MCF 10A (cell line): ENCODE data around the gene B4GALT5. TPM values are rescaled to one million over a fixed set of nuclear protein-coding genes. Genes with fewer than 3 reads are reported as not detected.
"Not testable (repeated sequence)": the region's sequence is repeated elsewhere in the genome, so short reads cannot be mapped to it uniquely, and the experiment has no call there.

Source experiments
- BruUV-seq: library from RNA; stranded (reverse); fragments of 400-500 nt; replicated peaks from 2 replicates; lab custom pipeline; 2021; lab: Mats Ljungman, UMichigan
- CTCF ChIA-PET: fragments of 300-600 bp; sonication (Branson Sonifier 250); formaldehyde crosslinking; extraction: SDS; loops from one replicate; lab custom pipeline; 2021; ENCODE audit warnings: antibody characterized with exemption, inconsistent platforms; lab: Yijun Ruan, JAX
- POLR2A ChIA-PET: fragments of 300-600, 350-650 bp; sonication (Branson Sonifier 250); formaldehyde crosslinking; extraction: SDS; loops from one replicate; lab custom pipeline; 2020; ENCODE audit warnings: antibody characterized with exemption, inconsistent platforms; lab: Yijun Ruan, JAX
- DNase-seq: peaks from one replicate; pipeline ENCODE4 v3.0.0-alpha.2; 2018; ENCODE audit not compliant: unreplicated experiment
- H3K27ac Mint-ChIP-seq: one replicate; pipeline ENCODE4 v1.8.0; 2022; ENCODE audit warnings: mild to moderate bottlenecking, low read depth, mixed read lengths; ENCODE audit not compliant: unreplicated experiment
- H3K27me3 Mint-ChIP-seq: one replicate; pipeline ENCODE4 v1.8.0; 2022; ENCODE audit warnings: mixed read lengths; ENCODE audit not compliant: insufficient read depth, unreplicated experiment
- H3K36me3 Mint-ChIP-seq: one replicate; pipeline ENCODE4 v1.8.0; 2022; ENCODE audit warnings: mild to moderate bottlenecking, moderate library complexity, mixed read lengths; ENCODE audit not compliant: insufficient read depth, unreplicated experiment
- H3K4me1 Mint-ChIP-seq: one replicate; pipeline ENCODE4 v1.8.0; 2022; ENCODE audit warnings: mixed read lengths; ENCODE audit not compliant: insufficient read depth, unreplicated experiment
- H3K4me3 Mint-ChIP-seq: one replicate; pipeline ENCODE4 v1.8.0; 2022; ENCODE audit warnings: mild to moderate bottlenecking, moderate library complexity, mixed read lengths; ENCODE audit not compliant: unreplicated experiment
- H3K9me3 Mint-ChIP-seq: one replicate; pipeline ENCODE4 v1.8.0; 2022; ENCODE audit warnings: mixed read lengths; ENCODE audit not compliant: unreplicated experiment
- intact Hi-C: fragments of 100-400 bp; cut with micrococcal nuclease; formaldehyde crosslinking; loops from 2 replicates; pipeline ENCODE4 v1.14.1; 2022
- total RNA-seq: library from RNA; stranded (reverse); gene quantifications from 2 replicates; pipeline ENCODE4 v1.2.3, GENCODE V29; 2022
- TF ChIP-seq, protein P1 (sequence below): fragments of 200-600 bp; IDR thresholded peaks from one replicate; pipeline ENCODE4 v1.8.0; 2022; ENCODE audit warnings: antibody characterized with exemption, mild to moderate bottlenecking; ENCODE audit not compliant: unreplicated experiment

Gene B4GALT5
- total RNA-seq, 1 experiment from 2014 or later: 17.1 TPM

GRCh38 chr20:49631856-49632418, 81.7 kb downstream of the B4GALT5 start:
- Mint-ChIP-seq H3K4me3 (no peak overlapping the region), H3K4me1 (peaks cover 5% of the 10 kb centered on the region), H3K36me3 (peaks cover 57% of the 10 kb centered on the region), H3K27ac (peak overlapping the region; percentile 32), H3K9me3 (no peaks in the 10 kb centered on the region), H3K27me3 (no peaks in the 10 kb centered on the region)
- TF ChIP-seq, protein P1, sequence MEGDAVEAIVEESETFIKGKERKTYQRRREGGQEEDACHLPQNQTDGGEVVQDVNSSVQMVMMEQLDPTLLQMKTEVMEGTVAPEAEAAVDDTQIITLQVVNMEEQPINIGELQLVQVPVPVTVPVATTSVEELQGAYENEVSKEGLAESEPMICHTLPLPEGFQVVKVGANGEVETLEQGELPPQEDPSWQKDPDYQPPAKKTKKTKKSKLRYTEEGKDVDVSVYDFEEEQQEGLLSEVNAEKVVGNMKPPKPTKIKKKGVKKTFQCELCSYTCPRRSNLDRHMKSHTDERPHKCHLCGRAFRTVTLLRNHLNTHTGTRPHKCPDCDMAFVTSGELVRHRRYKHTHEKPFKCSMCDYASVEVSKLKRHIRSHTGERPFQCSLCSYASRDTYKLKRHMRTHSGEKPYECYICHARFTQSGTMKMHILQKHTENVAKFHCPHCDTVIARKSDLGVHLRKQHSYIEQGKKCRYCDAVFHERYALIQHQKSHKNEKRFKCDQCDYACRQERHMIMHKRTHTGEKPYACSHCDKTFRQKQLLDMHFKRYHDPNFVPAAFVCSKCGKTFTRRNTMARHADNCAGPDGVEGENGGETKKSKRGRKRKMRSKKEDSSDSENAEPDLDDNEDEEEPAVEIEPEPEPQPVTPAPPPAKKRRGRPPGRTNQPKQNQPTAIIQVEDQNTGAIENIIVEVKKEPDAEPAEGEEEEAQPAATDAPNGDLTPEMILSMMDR: no peak
- no peak for DNase-seq
- no TSS peak for BruUV-seq
- intact Hi-C loops: no loop called here
- ChIA-PET POLR2A (interaction anchor here (0.5 to 1.5 kb wide), 2 partner anchors 43 to 76 kb away, joined by 3 to 5 read pairs; no protein-coding TSS in a partner anchor), CTCF (interaction anchor here (0.6 kb wide), 1 partner anchor 192 kb away, joined by 4 read pairs; no protein-coding TSS in a partner anchor)

DNA sequence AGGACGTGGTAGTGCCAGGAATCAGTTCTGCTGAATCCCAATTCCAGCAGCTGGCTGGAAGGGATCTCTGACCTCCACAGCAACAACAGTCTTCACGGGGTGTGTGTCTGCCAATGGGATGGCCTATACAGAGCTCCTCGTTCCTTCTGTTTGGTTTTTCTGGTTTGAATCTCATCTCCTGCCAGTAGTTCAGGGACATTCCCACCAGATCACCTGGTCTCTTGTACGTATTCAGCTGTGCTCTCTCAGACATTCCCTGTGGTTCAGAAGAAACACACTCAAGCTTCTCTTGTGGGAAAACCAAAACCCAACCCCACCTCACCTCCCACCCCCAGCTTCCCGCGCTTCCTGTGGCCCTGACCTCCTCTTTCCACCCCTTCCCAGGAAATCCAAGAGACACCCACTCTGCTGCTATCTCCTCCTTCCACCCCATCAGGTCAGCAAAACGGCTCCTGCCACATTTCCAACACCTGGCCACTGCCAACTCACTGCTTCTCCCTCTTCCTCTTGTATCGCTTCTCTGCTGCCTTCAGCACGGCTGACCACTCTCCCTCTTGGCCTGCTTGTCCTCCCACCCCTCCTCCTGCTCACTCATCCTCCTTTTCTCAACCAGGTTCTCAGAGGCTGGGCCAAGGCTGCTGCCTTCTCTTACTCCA, 82.5 kb downstream of the B4GALT5 start:
- Mint-ChIP-seq H3K9me3 (no peaks in the 10 kb centered on the region), H3K27ac (peak overlapping the region; percentile 32), H3K4me1 (peaks cover 5% of the 10 kb centered on the region), H3K36me3 (peaks cover 49% of the 10 kb centered on the region), H3K27me3 (no peaks in the 10 kb centered on the region), H3K4me3 (no peak overlapping the region)
- ChIA-PET CTCF (interaction anchor here (0.7 to 1.4 kb wide), 5 partner anchors 18 to 215 kb away, joined by 3 to 7 read pairs (median 5); no protein-coding TSS in a partner anchor), POLR2A (interaction anchor here (0.7 to 1.5 kb wide), 2 partner anchors 44 to 137 kb away, joined by 3 to 5 read pairs; no protein-coding TSS in a partner anchor)
- BruUV-seq: no TSS peak
- DNase-seq: no peak
- intact Hi-C loops: no loop called here
- TF ChIP-seq, protein P1: no peak

DNA sequence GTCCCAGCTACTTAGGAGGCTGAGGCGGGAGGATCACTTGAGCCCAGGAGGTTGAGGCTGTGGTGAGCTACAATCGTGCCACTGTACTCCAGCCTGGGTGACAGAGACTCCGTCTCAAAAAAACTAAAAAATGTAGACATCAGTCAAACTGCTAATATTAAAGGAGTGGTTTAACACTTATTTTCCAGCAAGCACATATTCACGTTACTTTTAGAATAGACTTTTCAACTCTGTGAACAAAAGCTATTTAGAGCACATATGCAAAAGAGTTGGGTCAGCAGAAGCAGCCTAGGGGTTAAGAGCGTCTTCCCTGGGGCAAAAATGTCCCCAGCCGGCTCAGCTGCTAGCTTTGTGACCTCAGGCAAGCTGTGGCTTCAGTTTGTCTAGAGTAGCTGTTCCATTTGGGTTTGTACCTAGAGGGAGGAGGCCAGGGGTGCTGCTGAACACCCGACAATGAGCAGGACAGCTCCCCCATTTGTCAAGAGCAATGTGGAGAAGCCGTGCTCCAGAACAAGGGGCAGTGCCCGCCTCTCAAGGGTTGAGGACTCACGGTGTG, 83.2 kb downstream of the B4GALT5 start:
- no peak overlapping the region for H3K27ac Mint-ChIP-seq
- intact Hi-C loops: no loop called here
- no peak for DNase-seq
- H3K9me3 Mint-ChIP-seq: no peaks in the 10 kb centered on the region
- H3K4me1 Mint-ChIP-seq: peaks cover 5% of the 10 kb centered on the region
- ChIA-PET CTCF (interaction anchor here (0.6 to 1.4 kb wide), 6 partner anchors 9 to 216 kb away, joined by 3 to 7 read pairs (median 4); no protein-coding TSS in a partner anchor), POLR2A (interaction anchor here (0.7 to 1.4 kb wide), 2 partner anchors 8 to 138 kb away, joined by 4 to 5 read pairs; no protein-coding TSS in a partner anchor)
- no peak overlapping the region for H3K4me3 Mint-ChIP-seq
- TF ChIP-seq, protein P1: no peak
- H3K27me3 Mint-ChIP-seq: no peaks in the 10 kb centered on the region
- BruUV-seq: no TSS peak
- H3K36me3 Mint-ChIP-seq: peaks cover 42% of the 10 kb centered on the region

- no TSS peak for BruUV-seq
- no peak overlapping the region for H3K4me3 Mint-ChIP-seq
- TF ChIP-seq, protein P1: no peak
- H3K9me3 Mint-ChIP-seq: no peaks in the 10 kb centered on the region
- H3K27ac Mint-ChIP-seq: no peak overlapping the region
- no peaks in the 10 kb centered on the region for H3K27me3 Mint-ChIP-seq
- DNase-seq: no peak
- peaks cover 5% of the 10 kb centered on the region for H3K4me1 Mint-ChIP-seq
- ChIA-PET CTCF (interaction anchor here (0.6 to 1.4 kb wide), 3 partner anchors 9 to 217 kb away, joined by 3 to 6 read pairs (median 3); no protein-coding TSS in a partner anchor), POLR2A (interaction anchor here (1.4 kb wide), 1 partner anchor 9 kb away, joined by 4 read pairs; no protein-coding TSS in a partner anchor)
- peaks cover 33% of the 10 kb centered on the region for H3K36me3 Mint-ChIP-seq
- intact Hi-C loops: no loop called here
Observed at GRCh38 chr20:49629606-49630005, 84.1 kb downstream of the B4GALT5 start.

- CTCF ChIA-PET: interaction anchor here (0.6 to 1.3 kb wide), 4 partner anchors 12 to 222 kb away, joined by 3 read pairs; no protein-coding TSS in a partner anchor
- H3K36me3 Mint-ChIP-seq: peaks cover 20% of the 10 kb centered on the region
- intact Hi-C loops, BruUV-seq, H3K9me3 Mint-ChIP-seq, H3K27ac Mint-ChIP-seq, H3K4me1 Mint-ChIP-seq, H3K4me3 Mint-ChIP-seq, H3K27me3 Mint-ChIP-seq: not testable (repeated sequence)
- DNase-seq: peak; percentile 40
- POLR2A ChIA-PET: interaction anchor here (0.7 kb wide), 1 partner anchor 12 kb away, joined by 5 read pairs; no protein-coding TSS in a partner anchor
Observed at GRCh38 chr20:49628280-49628679, 85.4 kb downstream of the B4GALT5 start.
